Hepatocyte (in vitro differentiated cells): ENCODE data around the gene LY86.

Experiments used
- CTCF ChIP-seq: fragments of 200-600 bp; sonication (generic); IDR thresholded peaks from 2 replicates; pipeline ENCODE4 v1.5.1; 2016; ENCODE audit warnings: antibody characterized with exemption, mild to moderate bottlenecking; ENCODE audit not compliant: poor library complexity
- EZH2 ChIP-seq: fragments of 200-600 bp; sonication (generic); IDR thresholded peaks from 2 replicates; pipeline ENCODE4 v1.6.1; 2016; ENCODE audit warnings: antibody characterized with exemption, mild to moderate bottlenecking, borderline replicate concordance
- EZH2phosphoT487 ChIP-seq: fragments of 200-600 bp; sonication (generic); IDR thresholded peaks from one replicate; pipeline ENCODE4 v1.6.1; 2018; ENCODE audit warnings: antibody characterized with exemption, mild to moderate bottlenecking, low read depth, moderate library complexity; ENCODE audit not compliant: unreplicated experiment, severe bottlenecking

DNA sequence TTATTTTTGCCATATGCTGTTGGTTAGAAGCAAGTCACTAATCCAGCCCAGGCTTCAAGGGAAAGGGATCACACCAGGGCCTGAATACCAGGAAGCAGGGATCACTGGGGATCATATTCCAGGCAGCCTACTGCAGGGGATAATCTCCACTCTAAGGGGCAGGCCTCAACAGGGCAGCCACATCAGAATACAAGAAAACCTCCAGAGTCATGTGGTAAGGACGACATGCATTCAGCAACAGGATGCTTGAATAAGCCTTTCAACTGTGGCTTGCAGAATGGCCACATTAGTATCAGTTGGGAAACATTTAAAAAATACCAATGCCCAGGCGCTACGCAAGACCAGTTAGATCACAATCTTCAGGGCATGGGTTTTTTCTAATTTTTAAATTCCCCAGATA, 109.1 kb downstream of the LY86 start:
- TF ChIP-seq CTCF (no peak), EZH2 (no peak), EZH2phosphoT487 (no peak)
